A673 (cell line): ENCODE data around the gene PREX1. TPM values are rescaled to one million over a fixed set of nuclear protein-coding genes. Genes with fewer than 3 reads are reported as not detected.

Experiments used
- BruUV-seq: library from RNA; stranded (reverse); fragments of 400-500 nt; replicated peaks from 2 replicates; lab custom pipeline; 2021; lab: Mats Ljungman, UMichigan
- CTCF ChIA-PET: fragments of 300-600 bp; sonication (Branson Sonifier 250); formaldehyde crosslinking; loops from one replicate; lab custom pipeline; 2022; ENCODE audit warnings: antibody characterized with exemption; lab: Charles Lee
- POLR2A ChIA-PET: fragments of 300-600 bp; sonication (Branson Sonifier 250); formaldehyde crosslinking; loops from one replicate; lab custom pipeline; 2022; ENCODE audit warnings: antibody characterized with exemption; ENCODE audit not compliant: low non-redundant PET; lab: Charles Lee
- DNase-seq: peaks from one replicate; pipeline ENCODE4 v3.0.0-alpha.2; 2015; ENCODE audit warnings: low spot score
- H3K27ac ChIP-seq: fragments of 200-600 bp; sonication (generic); 2 replicates; pipeline ENCODE4 v1.5.1; 2016; ENCODE audit warnings: mixed run types, low read depth, mild to moderate bottlenecking, mixed read lengths, antibody characterized with exemption, low read length; ENCODE audit not compliant: poor library complexity, severe bottlenecking
- H3K27me3 ChIP-seq: fragments of 200-600 bp; sonication (generic); replicated peaks from 2 replicates; pipeline ENCODE4 v1.6.1; 2017; ENCODE audit warnings: mixed run types, low read depth, mild to moderate bottlenecking, mixed read lengths, antibody characterized with exemption, low read length; ENCODE audit not compliant: insufficient read depth, poor library complexity
- H3K36me3 ChIP-seq: fragments of 200-600 bp; sonication (generic); 2 replicates; pipeline ENCODE4 v1.6.1; 2016; ENCODE audit warnings: mixed run types, mild to moderate bottlenecking, mixed read lengths, antibody characterized with exemption, low read length; ENCODE audit not compliant: insufficient read depth, poor library complexity, severe bottlenecking
- H3K4me1 ChIP-seq: fragments of 200-600 bp; sonication (generic); 2 replicates; pipeline ENCODE4 v1.6.1; 2017; ENCODE audit warnings: mixed run types, mild to moderate bottlenecking, mixed read lengths, antibody characterized with exemption, low read length; ENCODE audit not compliant: insufficient read depth, poor library complexity, severe bottlenecking
- H3K4me3 ChIP-seq: fragments of 200-600 bp; sonication (generic); 2 replicates; pipeline ENCODE4 v1.5.1; 2016; ENCODE audit warnings: low read depth, mixed run types, mild to moderate bottlenecking, mixed read lengths, low read length; ENCODE audit not compliant: poor library complexity, severe bottlenecking
- H3K9me3 ChIP-seq: fragments of 200-600 bp; sonication (generic); 2 replicates; pipeline ENCODE4 v1.6.1; 2016; ENCODE audit warnings: mixed run types, low read depth, mild to moderate bottlenecking, mixed read lengths, antibody characterized with exemption, low read length; ENCODE audit not compliant: poor library complexity, severe bottlenecking
- CTCF ChIP-seq: fragments of 300-800, 200-600 bp; sonication (generic); conservative IDR thresholded peaks from 2 replicates; pipeline ENCODE4 v1.5.1; 2017; ENCODE audit warnings: low read depth, mild to moderate bottlenecking, antibody characterized with exemption, low read length, moderate library complexity, mixed read lengths
- EZH2 ChIP-seq: fragments of 200-600 bp; sonication (generic); IDR thresholded peaks from 2 replicates; pipeline ENCODE4 v1.6.1; 2017; ENCODE audit warnings: borderline replicate concordance, low read depth, mild to moderate bottlenecking, mixed read lengths, antibody characterized with exemption, low read length; ENCODE audit not compliant: poor library complexity, severe bottlenecking
- intact Hi-C: fragments of 100-400 bp; cut with micrococcal nuclease; formaldehyde crosslinking; loops from one replicate; pipeline ENCODE4 v1.10.0; 2022; ENCODE audit not compliant: unreplicated experiment
- total RNA-seq: library from RNA; stranded (reverse); gene quantifications from 2 replicates; pipeline ENCODE4 v1.2.3, GENCODE V29; 2021

The PREX1 gene
- total RNA-seq, 1 experiment from 2014 or later: 145 TPM

GRCh38 chr20:48678421-48678820 lies 149.4 kb downstream of the PREX1 start:
- BruUV-seq: no TSS peak

GRCh38 chr20:48676795-48677460 lies 150.9 kb downstream of the PREX1 start:
- BruUV-seq: no TSS peak

More at GRCh38 chr20:48678421-48678820, 149.4 kb downstream of the PREX1 start:
- CTCF ChIA-PET: no interaction called here
- DNase-seq: no peak
- Histone ChIP-seq H3K27ac (no peak overlapping the region), H3K9me3 (no peaks in the 10 kb centered on the region), H3K36me3 (peaks cover 82% of the 10 kb centered on the region), H3K27me3 (no peaks in the 10 kb centered on the region), H3K4me1 (peaks cover 27% of the 10 kb centered on the region), H3K4me3 (no peak overlapping the region)
- POLR2A ChIA-PET: interaction anchor here (0.7 kb wide), 1 partner anchor 507 kb away, joined by 6 read pairs; no protein-coding TSS in a partner anchor
- intact Hi-C loops: no loop called here
- TF ChIP-seq EZH2: no peak

GRCh38 chr20:48676125-48676524 lies 151.7 kb downstream of the PREX1 start:
- no TSS peak for BruUV-seq

More at GRCh38 chr20:48676795-48677460, 150.9 kb downstream of the PREX1 start:
- DNase-seq: no peak
- ChIA-PET POLR2A (no interaction called here), CTCF (no interaction called here)
- H3K9me3 ChIP-seq: no peaks in the 10 kb centered on the region
- peaks cover 12% of the 10 kb centered on the region for H3K4me1 ChIP-seq
- intact Hi-C loops: no loop called here
- peaks cover 90% of the 10 kb centered on the region for H3K36me3 ChIP-seq
- H3K27me3 ChIP-seq: no peaks in the 10 kb centered on the region
- TF ChIP-seq EZH2: no peak
- TF ChIP-seq CTCF: no peak
- H3K4me3 ChIP-seq: no peak overlapping the region
- H3K27ac ChIP-seq: peak overlapping the region; percentile 53

More at GRCh38 chr20:48676125-48676524, 151.7 kb downstream of the PREX1 start:
- H3K27me3 ChIP-seq: no peaks in the 10 kb centered on the region
- H3K4me1 ChIP-seq: peaks cover 4% of the 10 kb centered on the region
- TF ChIP-seq CTCF (no peak), EZH2 (no peak)
- no peaks in the 10 kb centered on the region for H3K9me3 ChIP-seq
- no peak overlapping the region for H3K4me3 ChIP-seq
- DNase-seq: no peak
- intact Hi-C loops: no loop called here
- POLR2A ChIA-PET: no interaction called here
- CTCF ChIA-PET: no interaction called here
- peak overlapping the region; percentile 53 for H3K27ac ChIP-seq
- H3K36me3 ChIP-seq: peaks cover 84% of the 10 kb centered on the region
